Measurements from ENCODE around the gene DARS1.

DNA sequence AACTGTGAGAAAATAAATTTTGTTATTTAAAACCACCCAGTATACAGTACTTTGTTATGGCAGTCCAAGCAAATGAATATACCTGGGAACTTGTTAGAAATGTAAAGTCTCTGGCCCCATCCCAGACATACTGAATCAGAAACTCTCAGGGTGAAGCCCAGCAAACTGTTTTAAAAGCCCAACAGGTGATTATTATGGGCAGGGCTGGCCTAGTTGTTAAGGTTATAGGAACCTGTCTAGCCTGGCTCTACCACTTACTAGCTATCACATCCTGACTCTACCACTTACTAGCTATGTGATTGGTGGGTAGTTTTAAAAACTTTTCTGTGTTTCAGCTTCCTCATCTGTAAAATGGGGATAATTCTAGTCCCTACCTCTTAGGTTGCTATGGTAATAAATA lies 8.0 kb upstream of the DARS1 start:
- TF ChIP-seq, protein P1, sequence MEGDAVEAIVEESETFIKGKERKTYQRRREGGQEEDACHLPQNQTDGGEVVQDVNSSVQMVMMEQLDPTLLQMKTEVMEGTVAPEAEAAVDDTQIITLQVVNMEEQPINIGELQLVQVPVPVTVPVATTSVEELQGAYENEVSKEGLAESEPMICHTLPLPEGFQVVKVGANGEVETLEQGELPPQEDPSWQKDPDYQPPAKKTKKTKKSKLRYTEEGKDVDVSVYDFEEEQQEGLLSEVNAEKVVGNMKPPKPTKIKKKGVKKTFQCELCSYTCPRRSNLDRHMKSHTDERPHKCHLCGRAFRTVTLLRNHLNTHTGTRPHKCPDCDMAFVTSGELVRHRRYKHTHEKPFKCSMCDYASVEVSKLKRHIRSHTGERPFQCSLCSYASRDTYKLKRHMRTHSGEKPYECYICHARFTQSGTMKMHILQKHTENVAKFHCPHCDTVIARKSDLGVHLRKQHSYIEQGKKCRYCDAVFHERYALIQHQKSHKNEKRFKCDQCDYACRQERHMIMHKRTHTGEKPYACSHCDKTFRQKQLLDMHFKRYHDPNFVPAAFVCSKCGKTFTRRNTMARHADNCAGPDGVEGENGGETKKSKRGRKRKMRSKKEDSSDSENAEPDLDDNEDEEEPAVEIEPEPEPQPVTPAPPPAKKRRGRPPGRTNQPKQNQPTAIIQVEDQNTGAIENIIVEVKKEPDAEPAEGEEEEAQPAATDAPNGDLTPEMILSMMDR (optimal IDR thresholded peaks at IDR 0.05 in 1 of 3, IDR thresholded peaks at IDR 0.05 in 1 of 3, conservative IDR thresholded peaks at IDR 0.05 in 1 of 3; ENCODE audit: extremely low read depth in 1 of 3, insufficient read depth in 2 of 3, low read length in 3 of 3), result no peak
- no peak for TF ChIP-seq EZH2 (IDR thresholded peaks at IDR 0.05; ENCODE audit: low read length)

Data from keratinocyte (primary cell).